H9 (cell line): ENCODE data around the gene RHEX. TPM values are rescaled to one million over a fixed set of nuclear protein-coding genes. Genes with fewer than 3 reads are reported as not detected.

Source experiments
- DNase-seq: peaks from one replicate; pipeline ENCODE4 v3.0.0-alpha.2; 2017
- H2AFZ ChIP-seq: one replicate; pipeline ENCODE4 v1.6.1; 2013; ENCODE audit warnings: mild to moderate bottlenecking, low read length, control low read depth, moderate library complexity
- H2AK5ac ChIP-seq: 2 replicates; pipeline ENCODE4 v1.6.1; 2013; ENCODE audit warnings: low read length, control low read depth, mixed read lengths; ENCODE audit not compliant: insufficient read length
- H2BK120ac ChIP-seq: one replicate; pipeline ENCODE4 v1.6.1; 2013; ENCODE audit warnings: low read depth, mild to moderate bottlenecking, low read length, control low read depth, inconsistent platforms; ENCODE audit not compliant: poor library complexity, severe bottlenecking
- H2BK12ac ChIP-seq: 2 replicates; pipeline ENCODE4 v1.6.1; 2013; ENCODE audit warnings: low read length, control low read depth, mixed read lengths, low read depth; ENCODE audit not compliant: insufficient read length
- H2BK15ac ChIP-seq: 2 replicates; pipeline ENCODE4 v1.6.1; 2013; ENCODE audit warnings: low read depth, low read length, control low read depth
- H2BK20ac ChIP-seq: one replicate; pipeline ENCODE4 v1.6.1; 2013; ENCODE audit warnings: low read depth, mild to moderate bottlenecking, low read length, control low read depth, inconsistent platforms; ENCODE audit not compliant: poor library complexity, severe bottlenecking
- H2BK5ac ChIP-seq: 2 replicates; pipeline ENCODE4 v1.6.1; 2013; ENCODE audit warnings: low read length, control low read depth, mixed read lengths; ENCODE audit not compliant: insufficient read length
- H3K14ac ChIP-seq: 2 replicates; pipeline ENCODE4 v1.6.1; 2013; ENCODE audit warnings: low read length, control low read depth; ENCODE audit not compliant: insufficient read depth
- H3K18ac ChIP-seq: 2 replicates; pipeline ENCODE4 v1.6.1; 2013; ENCODE audit warnings: low read depth, mild to moderate bottlenecking, mixed read lengths, low read length, control low read depth; ENCODE audit not compliant: insufficient read length
- H3K23ac ChIP-seq: 2 replicates; pipeline ENCODE4 v1.6.1; 2013; ENCODE audit warnings: low read length, control low read depth, mixed read lengths, low read depth; ENCODE audit not compliant: insufficient read length
- H3K23me2 ChIP-seq: 2 replicates; pipeline ENCODE4 v1.6.1; 2013; ENCODE audit warnings: low read depth, mild to moderate bottlenecking, mixed read lengths, low read length, control low read depth; ENCODE audit not compliant: insufficient read length, poor library complexity, severe bottlenecking
- H3K27ac ChIP-seq: 2 replicates; pipeline ENCODE4 v1.5.1; 2013; ENCODE audit warnings: low read length, control low read depth, mixed read lengths, low read depth; ENCODE audit not compliant: insufficient read length
- H3K27me3 ChIP-seq: 2 replicates; pipeline ENCODE4 v1.6.1; 2013; ENCODE audit warnings: low read length, control low read depth, inconsistent platforms; ENCODE audit not compliant: insufficient read depth
- H3K4ac ChIP-seq: 2 replicates; pipeline ENCODE4 v1.6.1; 2013; ENCODE audit warnings: low read depth, mild to moderate bottlenecking, control low read depth, inconsistent platforms, low read length, moderate library complexity
- H3K4me1 ChIP-seq: 2 replicates; pipeline ENCODE4 v1.6.1; 2013; ENCODE audit warnings: low read length, control low read depth, inconsistent platforms; ENCODE audit not compliant: insufficient read depth
- H3K4me2 ChIP-seq: 2 replicates; pipeline ENCODE4 v1.6.1; 2013; ENCODE audit warnings: low read length, control low read depth, mixed read lengths; ENCODE audit not compliant: insufficient read length, insufficient read depth
- H3K56ac ChIP-seq: 2 replicates; pipeline ENCODE4 v1.6.1; 2013; ENCODE audit warnings: low read depth, mild to moderate bottlenecking, mixed read lengths, low read length, control low read depth; ENCODE audit not compliant: insufficient read length
- H3K79me1 ChIP-seq: 2 replicates; pipeline ENCODE4 v1.6.1; 2013; ENCODE audit warnings: low read depth, mild to moderate bottlenecking, moderate library complexity, low read length, control low read depth, inconsistent platforms; ENCODE audit not compliant: insufficient read depth, poor library complexity, severe bottlenecking
- H3K79me2 ChIP-seq: 2 replicates; pipeline ENCODE4 v1.6.1; 2013; ENCODE audit warnings: low read length, control low read depth, inconsistent platforms; ENCODE audit not compliant: insufficient read depth
- H3K9ac ChIP-seq: 2 replicates; pipeline ENCODE4 v1.6.1; 2013; ENCODE audit warnings: low read length, control low read depth, mixed read lengths; ENCODE audit not compliant: insufficient read length; ENCODE audit errors: extremely low read depth
- H3K9me3 ChIP-seq: one replicate; pipeline ENCODE4 v1.6.1; 2013; ENCODE audit warnings: low read depth, low read length, inconsistent platforms; ENCODE audit not compliant: control insufficient read depth
- H3T11ph ChIP-seq: one replicate; pipeline ENCODE4 v1.6.1; 2013; ENCODE audit warnings: mild to moderate bottlenecking, low read length, control low read depth, inconsistent platforms
- H4K20me1 ChIP-seq: one replicate; pipeline ENCODE4 v1.6.1; 2013; ENCODE audit not compliant: control insufficient read depth, insufficient read length, insufficient read depth
- H4K5ac ChIP-seq: 2 replicates; pipeline ENCODE4 v1.6.1; 2013; ENCODE audit warnings: low read depth, mild to moderate bottlenecking, mixed read lengths, low read length, control low read depth; ENCODE audit not compliant: insufficient read length
- H4K8ac ChIP-seq: replicated peaks from 2 replicates; pipeline ENCODE4 v1.6.1; 2013; ENCODE audit warnings: low read length, control low read depth, mixed read lengths, low read depth; ENCODE audit not compliant: insufficient read length
- H4K91ac ChIP-seq: 2 replicates; pipeline ENCODE4 v1.6.1; 2013; ENCODE audit warnings: low read depth, mild to moderate bottlenecking, moderate library complexity, mixed read lengths, low read length, control low read depth; ENCODE audit not compliant: insufficient read length
- H3K27ac Mint-ChIP-seq, 3 experiments: 2 replicates in 2 of 3; 3 replicates in 1 of 3; pipeline ENCODE4 v1.8.0; 2020 to 2021; ENCODE audit warnings: mixed read lengths in 3 of 3, mild to moderate bottlenecking in 1 of 3, moderate library complexity in 1 of 3
- H3K27me3 Mint-ChIP-seq: 2 replicates; pipeline ENCODE4 v1.8.0; 2021; ENCODE audit warnings: low read depth, mild to moderate bottlenecking, moderate library complexity, mixed read lengths
- H3K36me3 Mint-ChIP-seq, 3 experiments: 2 replicates in 2 of 3; 3 replicates in 1 of 3; pipeline ENCODE4 v1.8.0; 2020 to 2021; ENCODE audit warnings: low read depth in 3 of 3, mixed read lengths in 3 of 3; ENCODE audit not compliant: insufficient read depth in 1 of 3
- H3K4me1 Mint-ChIP-seq, 2 experiments: 2 replicates each; pipeline ENCODE4 v1.8.0; 2020; ENCODE audit warnings: mixed read lengths in 2 of 2
- H3K4me3 Mint-ChIP-seq, 2 experiments: 2 replicates in 1 of 2; 3 replicates in 1 of 2; pipeline ENCODE4 v1.8.0; 2020 to 2021; ENCODE audit warnings: mild to moderate bottlenecking in 2 of 2, mixed read lengths in 2 of 2, moderate library complexity in 1 of 2
- H3K9me3 Mint-ChIP-seq, 2 experiments: 2 replicates in 1 of 2; 3 replicates in 1 of 2; pipeline ENCODE4 v1.8.0; 2020; ENCODE audit warnings: mild to moderate bottlenecking in 2 of 2, mixed read lengths in 2 of 2, moderate library complexity in 1 of 2
- CTCF ChIP-seq: fragments of 200-600 bp; sonication (generic); conservative IDR thresholded peaks from 3 replicates; pipeline ENCODE4 v1.8.0; 2021; ENCODE audit warnings: antibody characterized with exemption, mild to moderate bottlenecking
- WGBS: extraction: QIAGEN DNeasy Blood & Tissue Kit; methylation state at CpG from one replicate; pipeline ENCODE4 v1.1.7; 2013; ENCODE audit warnings: missing lambda C conversion rate, low lambda C conversion rate, mixed read lengths; ENCODE audit not compliant: insufficient read length; ENCODE audit errors: extremely low coverage; 5-methylcytosine and 5-hydroxymethylcytosine counted together
- total RNA-seq: library from RNA; stranded (reverse); gene quantifications from 2 replicates; pipeline ENCODE4 v1.2.1, GENCODE V29; 2021

RHEX gene
- total RNA-seq, 1 experiment from 2014 or later: not detected

- H3K4me2 ChIP-seq: no peak overlapping the region
- H2BK12ac ChIP-seq: no peak overlapping the region
- H3K9ac ChIP-seq: no peak overlapping the region
- H4K91ac ChIP-seq: no peak overlapping the region
- H3K56ac ChIP-seq: no peak overlapping the region
- peaks cover 2% of the 10 kb centered on the region for H4K20me1 ChIP-seq
- H3T11ph ChIP-seq: no peak overlapping the region
- no peak overlapping the region for H3K23ac ChIP-seq
- no peak overlapping the region for H3K18ac ChIP-seq
- H3K79me2 ChIP-seq: no peaks in the 10 kb centered on the region
- H3K4me1 ChIP-seq: no peaks in the 10 kb centered on the region
- no peak overlapping the region for H2AFZ ChIP-seq
- TF ChIP-seq CTCF: no peak
- no peak overlapping the region for H2BK20ac ChIP-seq
- H3K4me1 Mint-ChIP-seq: peaks cover 9 to 19% of the 10 kb centered on the region in 2 experiments
- no peak overlapping the region; a peak in 1 of 7 replicates for H3K27ac Mint-ChIP-seq
- H4K8ac ChIP-seq: no peak overlapping the region
- no peak overlapping the region for H3K27ac ChIP-seq
- H4K5ac ChIP-seq: no peak overlapping the region
- DNase-seq: no peak
- H2BK15ac ChIP-seq: no peak overlapping the region
- H3K23me2 ChIP-seq: peaks cover 3% of the 10 kb centered on the region
- peaks cover 0 to 3% of the 10 kb centered on the region in 2 experiments; a peak in 2 of 5 replicates for H3K9me3 Mint-ChIP-seq
- H3K27me3 ChIP-seq: no peaks in the 10 kb centered on the region; the same call in 1 of the 2 replicates
- H2BK120ac ChIP-seq: no peak overlapping the region
- no peak overlapping the region for H3K14ac ChIP-seq
- no peak overlapping the region for H3K4ac ChIP-seq
- H2AK5ac ChIP-seq: no peak overlapping the region
- peaks cover 9% of the 10 kb centered on the region for H3K27me3 Mint-ChIP-seq
- no peak overlapping the region for H2BK5ac ChIP-seq
- H3K9me3 ChIP-seq: no peaks in the 10 kb centered on the region
- no peak overlapping the region for H3K4me3 Mint-ChIP-seq
- H3K79me1 ChIP-seq: no peaks in the 10 kb centered on the region
- WGBS: no CpG with 5 or more reads among the region's 12 CpGs
- H3K36me3 Mint-ChIP-seq: no peaks in the 10 kb centered on the region; a peak in 1 of 7 replicates
These were observed 48.1 kb upstream of the RHEX start for GRCh38 chr1:206004826-206005225.
